ENCODE measurements around the gene VAPB. TPM values are rescaled to one million over a fixed set of nuclear protein-coding genes. Genes with fewer than 3 reads are reported as not detected.

VAPB gene
- total RNA-seq, 4 donors from 2014 or later: 37.8 to 53.3 (median 39.2) TPM

DNA sequence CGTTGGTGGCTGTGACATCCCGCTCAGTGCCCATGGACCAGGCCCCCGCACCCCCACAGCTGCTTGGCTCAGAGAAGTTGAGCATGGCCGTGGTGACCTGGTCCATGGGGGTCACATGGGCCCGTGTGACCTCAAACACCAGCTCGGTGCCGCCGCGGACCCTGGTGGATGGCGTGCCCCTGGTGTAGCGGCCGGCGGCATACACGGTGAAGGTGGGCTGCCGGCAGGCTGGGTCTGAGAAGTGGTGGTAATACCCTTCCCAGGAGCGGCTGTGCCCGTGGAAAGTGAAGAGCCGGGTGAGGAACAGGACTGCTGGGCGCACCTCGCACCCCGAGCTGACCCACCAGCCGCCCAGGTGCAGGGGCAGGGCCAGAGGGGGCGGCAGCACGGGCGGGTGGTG lies 72.1 kb downstream of the VAPB start:
- WGBS, 2 donors: 96 to 98% methylated on average over 17 to 23 of the region's 25 CpGs
- intact Hi-C loops (cut with DNase I): no loop called here
- Histone ChIP-seq H3K27me3 (no peaks in the 10 kb centered on the region), H3K27ac (no peak overlapping the region), H3K36me3 (no peaks in the 10 kb centered on the region), H3K4me1 (no peaks in the 10 kb centered on the region), H3K9me3 (no peaks in the 10 kb centered on the region), H3K4me3 (replicated peaks in 1 of 3) (no peak overlapping the region)
- DNase-seq: no peak
- TF ChIP-seq, protein P1, sequence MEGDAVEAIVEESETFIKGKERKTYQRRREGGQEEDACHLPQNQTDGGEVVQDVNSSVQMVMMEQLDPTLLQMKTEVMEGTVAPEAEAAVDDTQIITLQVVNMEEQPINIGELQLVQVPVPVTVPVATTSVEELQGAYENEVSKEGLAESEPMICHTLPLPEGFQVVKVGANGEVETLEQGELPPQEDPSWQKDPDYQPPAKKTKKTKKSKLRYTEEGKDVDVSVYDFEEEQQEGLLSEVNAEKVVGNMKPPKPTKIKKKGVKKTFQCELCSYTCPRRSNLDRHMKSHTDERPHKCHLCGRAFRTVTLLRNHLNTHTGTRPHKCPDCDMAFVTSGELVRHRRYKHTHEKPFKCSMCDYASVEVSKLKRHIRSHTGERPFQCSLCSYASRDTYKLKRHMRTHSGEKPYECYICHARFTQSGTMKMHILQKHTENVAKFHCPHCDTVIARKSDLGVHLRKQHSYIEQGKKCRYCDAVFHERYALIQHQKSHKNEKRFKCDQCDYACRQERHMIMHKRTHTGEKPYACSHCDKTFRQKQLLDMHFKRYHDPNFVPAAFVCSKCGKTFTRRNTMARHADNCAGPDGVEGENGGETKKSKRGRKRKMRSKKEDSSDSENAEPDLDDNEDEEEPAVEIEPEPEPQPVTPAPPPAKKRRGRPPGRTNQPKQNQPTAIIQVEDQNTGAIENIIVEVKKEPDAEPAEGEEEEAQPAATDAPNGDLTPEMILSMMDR (IDR thresholded peaks at IDR 0.05): no peak
- no peak for TF ChIP-seq POLR2A (IDR thresholded peaks at IDR 0.05)

- intact Hi-C loops (cut with DNase I): no loop called here
- DNase-seq: no peak
- Histone ChIP-seq H3K4me1 (no peaks in the 10 kb centered on the region), H3K9me3 (no peaks in the 10 kb centered on the region), H3K4me3 (replicated peaks in 1 of 3) (no peak overlapping the region), H3K36me3 (no peaks in the 10 kb centered on the region), H3K27me3 (no peaks in the 10 kb centered on the region), H3K27ac (no peak overlapping the region)
- WGBS, 2 donors: 90 to 94% methylated on average over 6 of the region's 6 CpGs
- TF ChIP-seq POLR2A (IDR thresholded peaks at IDR 0.05): no peak
These were observed 72.9 kb downstream of the VAPB start for GRCh38 chr20:58461899-58462298.

- no peaks in the 10 kb centered on the region for H3K36me3 ChIP-seq
- 83 to 89% methylated on average over 10 of the region's 10 CpGs for WGBS, 2 donors
- intact Hi-C loops (cut with DNase I): no loop called here
- H3K27ac ChIP-seq: no peak overlapping the region
- TF ChIP-seq POLR2A (IDR thresholded peaks at IDR 0.05): no peak
- TF ChIP-seq, protein P1 (IDR thresholded peaks at IDR 0.05): no peak
- no peaks in the 10 kb centered on the region for H3K27me3 ChIP-seq
- no peaks in the 10 kb centered on the region for H3K4me1 ChIP-seq
- no peak for DNase-seq
- H3K9me3 ChIP-seq: no peaks in the 10 kb centered on the region
- H3K4me3 ChIP-seq (replicated peaks in 1 of 3): no peak overlapping the region
These were observed 74.2 kb downstream of the VAPB start for GRCh38 chr20:58463256-58463655.

- TF ChIP-seq, protein P1 (IDR thresholded peaks at IDR 0.05): no peak
- TF ChIP-seq POLR2A (IDR thresholded peaks at IDR 0.05): no peak
- H3K4me1 ChIP-seq: no peaks in the 10 kb centered on the region
- H3K36me3 ChIP-seq: no peaks in the 10 kb centered on the region
- DNase-seq: no peak
- WGBS, 2 donors: 72 to 78% methylated on average over 8 of the region's 8 CpGs
- H3K9me3 ChIP-seq: no peaks in the 10 kb centered on the region
- H3K27ac ChIP-seq: no peak overlapping the region
- H3K4me3 ChIP-seq (replicated peaks in 1 of 3): no peak overlapping the region
- H3K27me3 ChIP-seq: no peaks in the 10 kb centered on the region
- intact Hi-C loops (cut with DNase I): no loop called here
These were observed 75.8 kb downstream of the VAPB start for GRCh38 chr20:58464838-58465237.

- no peaks in the 10 kb centered on the region for H3K27me3 ChIP-seq
- H3K4me1 ChIP-seq: no peaks in the 10 kb centered on the region
- no peak for TF ChIP-seq POLR2A (IDR thresholded peaks at IDR 0.05)
- TF ChIP-seq, protein P1 (IDR thresholded peaks at IDR 0.05): no peak
- no peak for DNase-seq
- H3K27ac ChIP-seq: no peak overlapping the region
- H3K4me3 ChIP-seq (replicated peaks in 1 of 3): no peak overlapping the region
- H3K9me3 ChIP-seq: no peaks in the 10 kb centered on the region
- intact Hi-C loops (cut with DNase I): no loop called here
- 94 to 96% methylated on average over 24 to 27 of the region's 27 CpGs for WGBS, 2 donors
- no peaks in the 10 kb centered on the region for H3K36me3 ChIP-seq
These were observed 77.2 kb downstream of the VAPB start for GRCh38 chr20:58466095-58466708.
